Measurements from ENCODE around the gene FTCDNL1. TPM values are rescaled to one million over a fixed set of nuclear protein-coding genes. Genes with fewer than 3 reads are reported as not detected.

Gene FTCDNL1
- total and polyA plus RNA-seq, 2 experiments from 2014 or later = 1.9 to 3.2 TPM

- Histone ChIP-seq H3K27ac (no peak overlapping the region), H3K36me3 (no peaks in the 10 kb centered on the region), H3K4me3 (no peak overlapping the region), H3K4me1 (ENCODE audit: low read depth) (no peaks in the 10 kb centered on the region), H3K9me3 (ENCODE audit: low read depth) (no peaks in the 10 kb centered on the region), H3K27me3 (no peaks in the 10 kb centered on the region)
- no peak for DNase-seq (ENCODE audit: low read depth in 1 of 2, low spot score in 1 of 2)
- TF ChIP-seq CTCF (IDR thresholded peaks at IDR 0.05; ENCODE audit: low read depth, low read length) = no peak
Observed at GRCh38 chr2:199762963-199763362, 88.0 kb downstream of the FTCDNL1 start.

GRCh38 chr2:199760574-199760973 is 90.4 kb downstream of the FTCDNL1 start:
- Histone ChIP-seq H3K4me3 (no peak overlapping the region), H3K27me3 (no peaks in the 10 kb centered on the region), H3K4me1 (ENCODE audit: low read depth) (no peaks in the 10 kb centered on the region), H3K9me3 (ENCODE audit: low read depth) (no peaks in the 10 kb centered on the region), H3K36me3 (no peaks in the 10 kb centered on the region), H3K27ac (no peak overlapping the region)
- TF ChIP-seq CTCF (IDR thresholded peaks at IDR 0.05; ENCODE audit: low read depth, low read length) = no peak
- DNase-seq (ENCODE audit: low read depth in 1 of 2, low spot score in 1 of 2) = no peak

- H3K27me3 ChIP-seq = no peaks in the 10 kb centered on the region
- no peak for DNase-seq (ENCODE audit: low read depth in 1 of 2, low spot score in 1 of 2)
Observed at GRCh38 chr2:199757233-199757870, 93.6 kb downstream of the FTCDNL1 start.

GRCh38 chr2:199756743-199757142 is 94.2 kb downstream of the FTCDNL1 start:
- no peak for TF ChIP-seq CTCF (IDR thresholded peaks at IDR 0.05; ENCODE audit: low read depth, low read length)
- Histone ChIP-seq H3K36me3 (no peaks in the 10 kb centered on the region), H3K27ac (no peak overlapping the region), H3K4me3 (no peak overlapping the region), H3K9me3 (ENCODE audit: low read depth) (no peaks in the 10 kb centered on the region), H3K4me1 (ENCODE audit: low read depth) (no peaks in the 10 kb centered on the region), H3K27me3 (no peaks in the 10 kb centered on the region)
- DNase-seq (ENCODE audit: low read depth in 1 of 2, low spot score in 1 of 2) = no peak

More at GRCh38 chr2:199757233-199757870, 93.6 kb downstream of the FTCDNL1 start:
- Histone ChIP-seq H3K4me3 (no peak overlapping the region), H3K4me1 (ENCODE audit: low read depth) (no peaks in the 10 kb centered on the region), H3K27ac (no peak overlapping the region), H3K36me3 (no peaks in the 10 kb centered on the region), H3K9me3 (ENCODE audit: low read depth) (no peaks in the 10 kb centered on the region)
- no peak for TF ChIP-seq CTCF (IDR thresholded peaks at IDR 0.05; ENCODE audit: low read depth, low read length)

GRCh38 chr2:199756211-199756610 is 94.8 kb downstream of the FTCDNL1 start:
- Histone ChIP-seq H3K9me3 (ENCODE audit: low read depth) (no peaks in the 10 kb centered on the region), H3K4me3 (no peak overlapping the region), H3K4me1 (ENCODE audit: low read depth) (no peaks in the 10 kb centered on the region), H3K36me3 (no peaks in the 10 kb centered on the region), H3K27ac (no peak overlapping the region), H3K27me3 (no peaks in the 10 kb centered on the region)
- DNase-seq (ENCODE audit: low read depth in 1 of 2, low spot score in 1 of 2) = no peak
- TF ChIP-seq CTCF (IDR thresholded peaks at IDR 0.05; ENCODE audit: low read depth, low read length) = no peak

Data from cardiac muscle cell (in vitro differentiated cells and primary cell).